ENCODE data around the gene AXL. TPM values are rescaled to one million over a fixed set of nuclear protein-coding genes. Genes with fewer than 3 reads are reported as not detected.

Gene AXL
- total RNA-seq, 1 donor from 2014 or later: 20.9 TPM

DNA sequence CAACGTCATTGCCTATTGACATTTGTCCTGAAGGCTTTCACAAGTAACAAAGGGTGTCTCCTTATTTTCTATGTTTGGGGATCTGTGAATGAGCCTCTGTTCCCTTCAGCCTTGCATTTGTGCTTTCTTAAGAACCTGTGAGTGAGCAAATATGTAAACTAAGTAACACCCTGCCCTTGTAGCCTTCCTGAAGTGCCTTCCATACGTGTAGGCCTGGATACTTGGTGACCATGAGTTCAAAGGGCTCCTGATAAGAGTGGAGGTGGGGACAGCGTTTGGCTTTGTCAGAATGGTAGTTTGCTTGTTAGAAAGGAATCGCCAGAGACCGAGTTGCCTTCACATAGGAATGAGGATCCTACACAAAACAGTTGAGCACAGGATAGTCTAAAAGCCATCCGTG is 76.5 kb downstream of the AXL start:
- peaks cover 6% of the 10 kb centered on the region for H3K4me1 Mint-ChIP-seq (ENCODE audit: unreplicated experiment)
- H3K4me3 Mint-ChIP-seq: no peak overlapping the region
- peaks cover 30% of the 10 kb centered on the region for H3K36me3 Mint-ChIP-seq
- peak overlapping the region; percentile 56 for H3K27ac Mint-ChIP-seq
- no peaks in the 10 kb centered on the region for H3K9me3 Mint-ChIP-seq
- no peaks in the 10 kb centered on the region for H3K27me3 Mint-ChIP-seq
- TF ChIP-seq, protein P1, sequence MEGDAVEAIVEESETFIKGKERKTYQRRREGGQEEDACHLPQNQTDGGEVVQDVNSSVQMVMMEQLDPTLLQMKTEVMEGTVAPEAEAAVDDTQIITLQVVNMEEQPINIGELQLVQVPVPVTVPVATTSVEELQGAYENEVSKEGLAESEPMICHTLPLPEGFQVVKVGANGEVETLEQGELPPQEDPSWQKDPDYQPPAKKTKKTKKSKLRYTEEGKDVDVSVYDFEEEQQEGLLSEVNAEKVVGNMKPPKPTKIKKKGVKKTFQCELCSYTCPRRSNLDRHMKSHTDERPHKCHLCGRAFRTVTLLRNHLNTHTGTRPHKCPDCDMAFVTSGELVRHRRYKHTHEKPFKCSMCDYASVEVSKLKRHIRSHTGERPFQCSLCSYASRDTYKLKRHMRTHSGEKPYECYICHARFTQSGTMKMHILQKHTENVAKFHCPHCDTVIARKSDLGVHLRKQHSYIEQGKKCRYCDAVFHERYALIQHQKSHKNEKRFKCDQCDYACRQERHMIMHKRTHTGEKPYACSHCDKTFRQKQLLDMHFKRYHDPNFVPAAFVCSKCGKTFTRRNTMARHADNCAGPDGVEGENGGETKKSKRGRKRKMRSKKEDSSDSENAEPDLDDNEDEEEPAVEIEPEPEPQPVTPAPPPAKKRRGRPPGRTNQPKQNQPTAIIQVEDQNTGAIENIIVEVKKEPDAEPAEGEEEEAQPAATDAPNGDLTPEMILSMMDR (conservative IDR thresholded peaks at IDR 0.05): no peak
- no peak for DNase-seq (ENCODE audit: extremely low spot score, unreplicated experiment)

DNA sequence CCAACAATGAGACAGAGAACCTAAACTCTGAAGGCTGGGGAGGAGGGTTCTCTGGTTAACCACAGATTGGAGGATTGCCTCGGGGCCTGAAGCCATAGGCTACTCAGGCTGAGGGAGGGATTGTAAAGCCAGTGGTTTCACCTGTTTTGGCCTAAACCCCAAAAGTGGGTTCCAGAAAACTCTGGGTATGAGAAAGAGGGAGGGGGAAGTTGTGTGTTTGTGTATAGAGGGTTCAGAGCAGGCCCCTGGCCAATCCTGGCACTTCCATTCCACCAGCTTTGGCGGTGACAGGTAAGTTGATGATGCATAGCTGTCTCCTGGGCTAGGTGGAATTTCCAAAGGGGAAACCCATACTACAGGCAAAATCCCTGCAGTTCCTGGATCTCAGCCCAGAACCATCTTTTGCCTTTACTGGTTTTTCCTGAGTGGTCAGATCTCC is 77.4 kb downstream of the AXL start:
- Mint-ChIP-seq H3K27me3 (no peaks in the 10 kb centered on the region), H3K4me1 (ENCODE audit: unreplicated experiment) (peaks cover 6% of the 10 kb centered on the region), H3K36me3 (peaks cover 34% of the 10 kb centered on the region), H3K27ac (peak overlapping the region; percentile 29), H3K9me3 (no peaks in the 10 kb centered on the region), H3K4me3 (no peak overlapping the region)
- no peak for DNase-seq (ENCODE audit: extremely low spot score, unreplicated experiment)
- TF ChIP-seq, protein P1 (conservative IDR thresholded peaks at IDR 0.05): no peak

DNA sequence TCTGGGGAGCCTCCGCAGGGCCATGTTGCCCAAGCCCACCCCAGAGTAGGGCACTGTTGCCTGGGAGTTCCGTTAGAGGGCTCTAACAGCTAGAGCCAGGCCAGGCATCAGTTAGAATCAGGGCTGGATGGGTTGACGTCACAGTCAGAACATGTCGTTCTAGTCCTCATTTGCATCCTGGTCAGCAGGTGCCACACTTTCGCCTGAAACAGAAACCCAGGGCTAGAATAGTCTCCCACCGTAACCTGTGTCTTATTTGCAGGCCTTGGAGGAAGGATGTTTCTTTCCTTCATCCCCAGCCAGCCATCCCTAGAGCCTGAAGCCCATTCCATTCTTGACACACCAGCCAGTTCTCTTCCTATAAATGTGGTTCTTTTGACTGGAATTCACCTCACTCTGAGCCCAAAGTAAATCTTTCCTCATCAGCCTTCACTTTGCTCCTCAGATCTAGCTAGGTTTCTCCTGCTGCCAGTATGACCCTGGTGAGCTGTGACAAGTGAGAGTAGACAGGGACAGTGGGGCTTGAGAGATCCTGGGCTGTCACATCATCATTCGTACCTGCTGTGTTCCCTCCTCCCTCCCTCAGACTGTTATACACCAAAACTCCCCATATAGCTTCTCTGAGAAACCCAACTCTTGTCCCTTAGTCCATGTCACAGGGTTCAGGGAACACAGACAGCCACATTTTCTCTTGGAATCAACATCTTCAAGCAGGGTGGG is 78.8 kb downstream of the AXL start:
- no peak overlapping the region for H3K4me3 Mint-ChIP-seq
- no peak for DNase-seq (ENCODE audit: extremely low spot score, unreplicated experiment)
- peaks cover 6% of the 10 kb centered on the region for H3K4me1 Mint-ChIP-seq (ENCODE audit: unreplicated experiment)
- peak overlapping the region; percentile 93 for H3K27ac Mint-ChIP-seq
- no peaks in the 10 kb centered on the region for H3K9me3 Mint-ChIP-seq
- TF ChIP-seq, protein P1 (conservative IDR thresholded peaks at IDR 0.05): no peak
- H3K27me3 Mint-ChIP-seq: no peaks in the 10 kb centered on the region
- peaks cover 35% of the 10 kb centered on the region for H3K36me3 Mint-ChIP-seq

DNA sequence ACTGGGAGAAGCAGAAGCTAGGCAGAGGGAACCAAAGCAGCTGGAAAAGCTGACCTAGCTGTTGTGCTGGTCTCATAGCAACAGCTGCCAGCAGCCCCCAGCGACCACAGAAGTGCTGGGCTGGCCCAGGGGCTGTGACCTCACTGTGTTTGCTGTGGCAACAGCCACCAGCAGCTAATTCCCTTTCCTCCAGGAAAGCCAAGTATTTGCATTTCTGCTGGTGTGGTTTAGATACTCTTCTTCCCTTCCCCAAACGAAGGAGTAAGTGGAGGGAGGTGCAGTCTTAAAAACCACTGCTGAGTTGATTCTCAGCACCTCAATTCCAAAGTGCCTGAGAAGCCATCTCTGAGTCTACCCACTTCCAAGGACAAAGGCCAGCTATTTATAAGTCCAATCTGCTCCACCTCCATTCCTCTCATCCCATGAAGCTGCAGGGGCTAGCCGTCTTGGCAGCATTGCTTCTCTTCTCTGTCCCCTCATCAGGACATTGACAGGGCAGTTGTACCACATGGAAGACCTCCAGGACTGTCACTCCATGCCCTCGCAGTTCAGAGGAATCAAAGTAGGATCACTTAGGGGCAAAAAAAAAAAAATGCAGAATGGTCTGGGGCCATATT is 79.4 kb downstream of the AXL start:
- Mint-ChIP-seq H3K4me1 (ENCODE audit: unreplicated experiment) (peaks cover 6% of the 10 kb centered on the region), H3K36me3 (peaks cover 35% of the 10 kb centered on the region), H3K9me3 (no peaks in the 10 kb centered on the region), H3K4me3 (no peak overlapping the region), H3K27ac (peak overlapping the region; percentile 93), H3K27me3 (no peaks in the 10 kb centered on the region)
- no peak for DNase-seq (ENCODE audit: extremely low spot score, unreplicated experiment)
- TF ChIP-seq, protein P1 (conservative IDR thresholded peaks at IDR 0.05): no peak

DNA sequence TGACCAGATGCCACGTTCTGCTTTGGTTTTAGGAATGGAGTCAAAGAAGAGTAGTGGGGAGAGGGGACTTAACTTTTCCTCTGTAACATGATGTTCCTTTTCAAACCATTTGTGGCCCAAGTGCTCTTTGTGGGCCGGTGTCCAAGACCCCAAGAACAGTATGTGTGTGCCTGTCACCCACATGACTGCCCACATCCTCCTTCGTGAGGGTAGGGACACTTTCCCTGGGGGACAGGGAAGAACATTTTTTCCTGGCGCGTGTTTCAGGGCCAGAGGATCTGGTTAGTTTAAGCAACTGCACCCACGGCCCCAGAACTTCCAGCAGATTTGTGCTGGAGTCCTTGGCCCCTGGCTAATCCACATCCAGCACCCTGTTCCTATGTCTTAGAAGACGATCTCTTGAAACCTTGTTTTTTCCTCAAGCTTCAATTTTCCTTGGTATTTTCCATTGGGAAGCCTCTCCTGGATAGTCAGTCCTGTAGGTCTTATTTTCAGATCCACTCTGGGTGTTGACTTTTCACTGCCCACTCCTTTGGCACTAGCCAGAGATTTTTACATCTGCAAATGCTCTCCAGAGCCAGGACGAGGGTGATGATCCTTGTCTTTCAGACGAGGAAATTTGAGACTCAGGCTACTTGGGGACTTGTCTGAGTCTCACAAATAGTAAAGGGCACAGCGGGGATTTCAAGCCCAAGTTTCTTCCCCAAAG is 80.2 kb downstream of the AXL start:
- no peaks in the 10 kb centered on the region for H3K9me3 Mint-ChIP-seq
- peaks cover 33% of the 10 kb centered on the region for H3K36me3 Mint-ChIP-seq
- no peak overlapping the region for H3K4me3 Mint-ChIP-seq

More for the DNA sequence above, 80.2 kb downstream of the AXL start:
- TF ChIP-seq, protein P1 (conservative IDR thresholded peaks at IDR 0.05): no peak
- no peak overlapping the region for H3K27ac Mint-ChIP-seq
- no peaks in the 10 kb centered on the region for H3K27me3 Mint-ChIP-seq
- no peak for DNase-seq (ENCODE audit: extremely low spot score, unreplicated experiment)
- H3K4me1 Mint-ChIP-seq (ENCODE audit: unreplicated experiment): peaks cover 6% of the 10 kb centered on the region
